HT1080 (cell line): Measurements from ENCODE around the gene SP8. TPM values are rescaled to one million over a fixed set of nuclear protein-coding genes. Genes with fewer than 3 reads are reported as not detected.

Source experiments
- DNase-seq: peaks from one replicate; pipeline ENCODE4 v3.0.0-alpha.2; 2015; ENCODE audit warnings: low read depth
- total RNA-seq: library from RNA; depleted of rRNA; stranded (reverse); fragments of >200 nt; shearing (Covaris generic); gene quantifications from 2 replicates; pipeline ENCODE4 v1.2.3, GENCODE V29; 2014

The SP8 gene
- total RNA-seq, 1 experiment from 2014 or later = not detected

DNA sequence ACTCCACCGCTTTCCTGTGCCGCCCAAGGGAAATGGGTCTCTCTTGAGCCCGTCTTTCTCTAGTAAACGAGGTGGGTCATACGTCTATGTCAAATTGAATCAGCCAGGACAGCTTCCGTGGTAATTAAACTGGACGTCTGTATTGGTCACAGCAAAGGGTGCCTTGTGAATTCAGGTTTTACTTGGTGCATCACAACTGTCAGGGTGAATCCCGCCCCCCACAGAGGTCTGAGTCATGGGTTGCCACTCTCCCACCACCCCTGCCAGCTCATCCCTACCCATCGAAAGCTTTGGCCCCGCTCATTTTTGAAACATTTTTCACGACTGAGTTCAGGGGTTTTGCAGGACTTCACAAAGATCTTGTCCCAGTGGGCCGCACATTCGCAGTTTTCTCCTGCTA, 8.0 kb upstream of the SP8 start:
- no peak for DNase-seq

DNA sequence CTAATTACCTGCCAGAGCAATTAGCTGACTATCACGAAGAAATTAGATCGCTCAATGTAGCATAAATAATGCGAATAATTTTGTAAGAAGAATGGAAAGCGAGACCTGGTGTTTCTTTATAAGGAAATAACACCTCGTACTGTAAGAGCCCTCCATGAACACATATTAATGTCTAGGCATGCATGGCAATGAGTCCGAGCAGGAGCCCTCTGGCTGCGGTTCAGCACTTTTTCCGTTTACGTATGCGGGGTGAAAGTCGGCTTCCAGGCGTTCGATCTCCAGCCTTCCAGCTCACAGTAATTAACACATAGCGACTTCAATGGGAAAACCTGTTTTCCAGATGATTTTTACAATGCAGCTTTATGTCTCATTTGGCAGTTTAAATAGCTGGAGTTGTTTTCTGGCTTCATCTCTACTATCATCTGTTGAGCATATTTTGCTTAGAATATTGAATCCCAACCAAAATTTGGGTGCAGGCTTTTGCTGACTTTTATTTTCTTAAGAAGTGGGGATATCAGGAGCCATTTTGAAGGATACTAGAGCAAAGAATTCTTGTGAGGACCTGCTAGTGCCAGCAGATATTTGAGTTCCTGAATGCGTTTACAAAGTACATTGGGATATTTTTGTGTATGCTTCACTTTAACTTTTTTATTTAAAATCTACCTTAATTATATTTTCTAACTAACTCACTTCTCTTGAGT, 7.2 kb upstream of the SP8 start:
- no peak for DNase-seq

DNA sequence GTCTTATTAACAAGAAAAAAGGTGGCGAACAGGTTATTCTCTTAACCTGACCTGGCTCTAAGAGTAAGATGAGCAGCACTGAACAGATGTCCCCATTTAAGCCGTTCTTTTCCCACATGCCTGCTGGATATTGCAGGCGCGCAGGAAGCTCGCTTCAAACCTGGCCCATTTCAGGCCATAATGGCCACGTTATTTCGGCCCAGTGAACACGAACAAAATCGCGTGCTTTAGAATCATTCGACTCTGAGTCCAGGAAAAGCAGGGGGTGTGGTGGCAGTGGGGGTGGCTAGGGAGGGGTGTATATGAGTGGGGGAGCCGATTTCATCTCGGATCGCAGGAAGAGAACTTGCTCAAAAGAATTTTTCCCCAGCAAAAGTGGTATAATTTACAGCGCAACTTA, 6.6 kb upstream of the SP8 start:
- no peak for DNase-seq

DNA sequence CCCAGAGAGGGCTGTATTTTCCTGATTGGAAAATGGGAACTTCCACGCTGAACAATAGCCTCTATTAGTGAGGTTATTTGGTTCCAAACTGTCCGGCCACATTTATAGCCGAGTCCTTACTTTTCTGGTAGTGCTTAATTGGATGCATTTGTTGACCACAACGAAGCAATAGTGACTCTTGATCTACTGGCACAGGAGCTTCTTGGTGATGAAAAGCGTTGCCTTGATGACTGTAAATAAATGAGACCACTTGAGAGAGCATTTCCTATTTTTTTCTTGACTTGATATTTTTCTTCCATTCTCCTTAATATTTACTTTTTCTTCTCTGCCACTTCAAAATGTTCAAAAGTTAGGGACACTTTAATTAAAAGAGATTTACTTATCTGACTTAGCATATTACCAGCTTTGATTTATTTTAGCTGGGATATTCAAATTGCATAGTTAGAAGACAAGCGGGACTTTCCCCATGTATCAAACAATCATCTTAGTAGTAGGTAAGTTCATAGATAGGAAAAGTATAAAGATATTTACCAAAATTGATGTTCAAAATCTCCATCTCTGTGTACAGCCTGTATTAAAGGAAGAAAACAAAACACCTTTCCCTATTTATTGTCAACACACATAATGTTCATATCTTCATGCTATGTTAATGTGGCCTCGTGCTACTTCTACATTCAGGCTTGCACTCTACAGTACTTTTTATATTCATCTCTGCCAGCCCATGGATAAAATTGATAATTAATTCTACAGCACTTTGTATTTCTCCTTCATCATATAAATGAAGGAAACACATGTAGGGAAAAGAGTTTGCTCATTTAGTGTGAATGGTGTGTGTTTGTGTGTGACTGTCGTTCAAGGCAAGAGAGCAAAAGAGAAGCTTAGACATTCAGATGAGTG, 5.1 kb upstream of the SP8 start:
- no peak for DNase-seq

DNA sequence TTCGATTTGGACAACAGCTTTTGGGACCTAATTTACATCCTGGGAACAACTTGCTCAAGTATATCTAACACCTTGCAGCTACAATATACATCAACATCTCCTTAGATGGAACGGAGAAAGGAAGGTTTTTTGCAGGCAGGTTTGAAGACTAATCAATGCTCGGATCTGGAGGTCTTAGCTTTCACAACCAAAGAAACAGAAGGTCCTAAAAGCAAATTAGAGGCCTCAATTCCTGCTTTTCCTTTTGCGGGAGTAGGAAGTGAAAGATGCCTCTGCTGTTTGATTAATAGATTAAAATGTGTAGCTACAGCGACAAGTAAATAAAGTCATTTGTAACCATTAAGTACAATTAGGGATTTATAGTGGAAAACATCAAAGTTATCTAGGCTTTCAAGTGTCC, 3.7 kb upstream of the SP8 start:
- DNase-seq = no peak

DNA sequence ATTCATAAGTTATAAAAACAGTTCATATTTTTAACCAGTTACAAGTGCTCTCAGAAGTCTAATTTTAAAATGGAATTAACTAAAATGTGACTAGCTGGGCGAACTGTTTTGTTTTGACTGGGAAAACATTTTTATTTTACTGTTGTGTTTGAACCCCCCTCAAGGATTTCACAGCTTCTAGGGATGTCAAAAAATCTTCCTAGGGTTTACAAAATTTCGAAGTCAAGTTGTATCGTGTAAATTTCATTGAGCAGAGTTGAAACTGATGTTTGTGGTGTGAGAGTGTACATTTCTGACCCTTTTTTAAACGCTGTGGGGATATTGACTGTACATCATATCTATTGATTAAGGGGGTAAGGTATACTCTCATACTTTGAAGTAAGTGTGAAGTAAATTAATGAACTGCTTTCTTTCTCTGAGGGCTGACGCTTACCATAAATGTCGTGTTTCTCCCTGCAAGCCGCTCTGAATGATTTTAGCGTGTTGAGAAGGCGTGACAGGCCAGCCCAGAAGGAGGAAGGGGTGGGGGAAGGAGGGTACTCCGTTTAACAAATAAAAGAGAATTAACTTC, 1.8 kb upstream of the SP8 start:
- DNase-seq = no peak

DNA sequence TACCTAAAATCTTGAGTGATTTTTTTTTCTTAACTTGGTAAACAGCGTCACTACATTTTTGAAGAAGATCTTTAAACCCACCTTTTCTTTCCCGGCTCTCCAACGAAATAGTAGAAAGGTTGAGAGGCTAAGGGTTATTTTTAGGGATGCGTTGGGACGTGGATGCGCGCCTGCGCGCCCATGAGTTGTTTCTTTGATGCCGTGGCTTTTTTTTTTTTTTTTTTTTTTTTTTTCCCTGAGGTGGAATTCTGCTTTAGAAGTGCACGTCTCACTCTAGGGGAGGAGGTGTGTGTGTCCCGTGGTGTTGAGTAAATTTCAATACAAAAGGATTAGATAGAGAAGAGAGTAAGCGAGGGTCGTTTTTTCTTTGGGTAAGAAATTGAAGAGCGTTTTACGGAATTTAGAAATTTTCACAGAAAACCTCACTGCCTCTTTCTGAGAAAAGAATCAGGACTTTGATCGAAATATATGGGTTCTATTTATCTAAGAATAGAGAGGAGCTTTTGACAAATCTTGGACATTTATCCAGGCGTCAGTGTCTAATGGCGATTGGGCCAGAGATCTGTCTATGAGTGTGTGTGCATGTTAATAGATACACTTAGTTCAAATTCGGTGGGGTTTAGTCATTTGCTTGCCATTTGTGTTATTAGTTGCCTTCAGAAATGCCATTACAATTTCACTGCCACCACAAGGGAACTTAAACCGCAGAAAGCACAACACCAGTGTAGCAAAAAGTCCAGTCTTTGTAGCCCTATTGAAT, 1.2 kb upstream of the SP8 start:
- DNase-seq = no peak

DNA sequence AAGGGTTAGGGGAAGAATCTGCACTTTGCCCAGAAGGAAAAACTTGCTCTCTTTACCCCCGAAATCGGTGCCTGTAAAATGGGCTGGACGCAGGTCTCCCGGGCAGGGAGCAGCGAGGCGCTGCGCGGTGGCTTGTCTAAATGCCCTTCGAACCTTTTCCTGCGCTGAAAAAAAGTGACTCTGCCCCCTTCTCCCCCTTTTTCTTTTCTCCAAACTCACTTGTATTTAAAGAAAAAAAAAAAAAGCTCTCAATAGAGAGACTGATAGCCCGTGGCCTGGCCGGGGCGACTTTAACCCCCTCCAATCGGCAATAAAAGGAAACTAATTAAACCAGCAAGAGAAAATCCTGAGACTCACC, 286 bp downstream of the SP8 start:
- no peak for DNase-seq

DNA sequence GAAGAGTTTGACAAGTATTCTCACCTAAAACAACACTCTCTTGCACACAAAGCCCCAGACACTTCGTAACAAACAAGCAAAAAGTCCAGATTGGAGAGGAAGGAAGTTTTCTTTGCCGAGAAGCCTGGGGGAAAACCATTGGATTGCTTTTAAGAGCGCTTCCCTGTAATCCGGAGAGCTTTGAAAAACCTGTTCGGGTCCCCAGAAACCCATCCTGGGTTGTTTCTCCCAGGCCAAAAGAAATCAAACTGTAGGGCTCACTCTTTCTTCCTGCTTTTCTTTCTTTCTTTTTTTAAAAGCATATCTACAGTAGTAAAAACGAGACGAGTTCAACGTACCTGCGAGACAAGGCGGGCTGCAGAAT, 655 bp downstream of the SP8 start:
- no peak for DNase-seq

DNA sequence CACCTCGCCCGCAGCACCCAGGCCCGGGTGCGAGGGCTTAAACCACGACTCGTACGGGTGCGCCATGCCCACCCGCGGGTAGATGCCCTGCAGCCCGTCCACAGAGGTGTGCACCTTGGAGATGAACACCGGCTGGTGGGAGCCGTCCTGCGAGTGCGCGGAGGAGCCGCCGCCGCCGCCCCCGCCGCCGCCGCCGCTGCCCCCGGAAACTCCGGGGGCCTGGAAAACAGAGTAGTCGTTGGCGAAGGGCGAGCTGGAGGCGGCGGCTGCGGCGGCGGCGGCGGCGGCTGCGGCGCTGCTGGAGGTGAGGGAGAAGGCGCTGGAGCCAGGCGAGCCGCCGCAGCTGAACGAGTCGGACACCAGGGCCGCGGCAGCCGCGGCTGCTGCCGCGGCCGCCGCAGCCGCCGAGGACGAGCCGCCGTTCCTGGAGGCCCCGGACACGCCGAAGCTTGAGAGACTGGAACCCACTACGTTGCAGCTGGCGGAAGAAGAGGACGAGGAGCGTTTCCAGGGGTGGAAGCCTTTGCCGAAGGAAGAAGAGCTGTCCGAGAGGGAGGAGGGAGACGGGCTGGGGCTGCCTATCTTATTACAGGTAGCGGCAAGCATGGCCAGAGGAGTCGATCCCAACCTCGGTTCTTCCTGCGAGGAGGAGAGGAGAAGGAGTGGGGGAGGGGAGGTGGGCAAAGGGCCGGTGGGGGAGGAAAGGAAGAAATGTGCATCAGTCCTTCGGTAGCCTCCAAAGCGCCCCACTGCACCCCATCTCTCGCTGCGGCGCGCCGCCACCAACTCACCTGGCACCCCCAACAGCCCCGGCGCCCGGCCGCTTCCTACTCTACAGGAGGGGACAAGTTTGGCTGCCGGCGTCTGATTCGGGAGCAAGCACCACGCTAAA, 1.3 kb downstream of the SP8 start:
- DNase-seq = no peak

DNA sequence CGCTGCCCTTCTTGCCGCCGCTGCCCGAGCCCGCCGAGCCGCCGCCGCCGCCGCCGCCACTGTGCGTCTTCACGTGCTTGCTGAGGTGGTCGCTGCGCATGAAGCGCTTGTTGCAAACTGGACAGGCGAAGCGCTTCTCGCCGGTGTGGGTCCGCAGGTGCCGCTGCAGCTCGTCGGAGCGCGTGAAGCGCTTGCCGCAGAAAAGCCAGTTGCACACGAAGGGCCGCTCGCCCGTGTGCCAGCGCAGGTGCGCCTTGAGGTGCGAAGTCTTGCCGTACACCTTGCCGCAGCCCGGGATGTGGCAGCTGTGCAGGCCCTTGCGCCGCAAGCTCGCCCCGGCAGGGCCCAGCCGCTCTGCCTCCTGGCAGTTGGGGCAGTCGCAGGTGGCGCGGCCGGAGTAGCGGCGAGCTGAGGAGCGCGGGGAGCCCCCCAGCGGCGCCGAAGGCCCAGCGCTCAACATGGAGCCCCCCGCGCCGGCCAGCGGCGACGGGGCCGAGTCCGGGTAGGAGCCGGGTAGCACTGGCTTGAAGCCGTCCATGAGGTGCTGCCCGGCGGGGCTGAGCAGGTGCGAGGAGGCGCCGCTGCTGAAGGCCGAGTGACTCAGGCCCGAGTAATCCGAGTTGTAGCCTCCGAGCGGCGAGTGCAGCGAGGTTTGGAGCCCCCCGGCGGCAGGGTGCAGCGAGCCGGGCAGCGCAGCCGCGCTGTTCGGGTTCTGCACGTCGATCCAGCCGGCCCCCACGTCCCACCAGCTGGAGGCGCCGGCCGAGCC, 2.1 kb downstream of the SP8 start:
- no peak for DNase-seq

DNA sequence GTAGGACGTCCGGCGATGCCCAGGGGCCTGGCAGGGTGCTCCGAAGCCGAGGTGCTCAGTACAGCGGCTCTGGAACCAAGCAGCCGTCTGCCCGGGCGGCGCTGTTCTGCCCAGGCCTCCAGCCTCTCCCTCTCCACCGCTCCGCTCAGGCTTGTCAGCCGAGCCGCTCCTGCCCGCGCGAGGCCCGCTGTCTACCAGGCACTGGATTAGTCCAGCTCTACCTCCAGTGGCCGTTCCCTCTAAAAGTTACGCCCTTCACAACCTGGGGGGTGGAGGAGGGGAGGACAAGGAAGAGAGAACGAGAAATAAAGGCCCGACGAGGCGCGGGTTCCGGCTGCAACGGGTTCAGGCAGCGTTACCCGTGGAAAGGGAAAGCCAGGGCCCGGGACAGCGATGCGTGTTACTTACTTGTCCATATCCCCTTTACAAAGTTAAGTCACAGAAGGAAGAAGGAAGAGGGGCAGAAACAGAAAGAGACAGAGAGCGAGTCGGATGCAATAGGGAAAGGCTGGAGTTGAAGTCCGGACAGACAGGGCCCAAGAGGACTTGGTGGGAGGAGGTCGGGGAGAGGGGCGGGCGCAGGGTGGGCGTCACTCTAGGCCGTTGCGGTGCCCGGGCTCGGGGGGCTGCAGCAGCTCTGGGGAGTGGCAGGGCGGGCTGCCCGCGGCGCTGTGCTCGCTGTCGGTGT, 2.8 kb downstream of the SP8 start:
- no peak for DNase-seq

DNA sequence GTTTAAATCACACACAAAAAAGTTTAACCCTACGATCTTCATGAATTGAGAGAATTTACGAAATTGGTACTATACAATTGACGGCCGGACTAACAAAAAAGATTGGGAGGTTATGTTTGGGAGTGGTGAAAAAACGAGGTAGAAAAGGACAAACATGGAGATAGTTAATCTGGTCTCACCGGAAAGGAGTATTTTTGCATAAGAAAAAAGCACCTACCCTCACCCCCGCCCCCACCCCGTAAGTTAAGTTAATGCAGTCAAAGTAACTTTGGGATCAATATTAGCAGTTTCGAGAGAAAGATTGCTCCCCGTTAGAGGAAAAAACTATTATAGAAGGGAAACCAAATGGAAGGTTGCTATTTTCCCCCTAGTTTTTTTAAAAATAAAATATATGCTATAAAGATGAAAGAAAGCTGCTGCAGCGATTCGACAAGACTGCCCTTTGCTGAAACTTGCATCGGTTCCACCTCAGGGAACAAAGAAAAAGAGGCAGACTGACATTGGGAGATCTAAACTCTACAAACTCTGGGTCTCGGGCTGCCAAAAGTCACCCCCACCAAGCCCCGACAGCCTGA, 3.5 kb downstream of the SP8 start:
- no peak for DNase-seq

DNA sequence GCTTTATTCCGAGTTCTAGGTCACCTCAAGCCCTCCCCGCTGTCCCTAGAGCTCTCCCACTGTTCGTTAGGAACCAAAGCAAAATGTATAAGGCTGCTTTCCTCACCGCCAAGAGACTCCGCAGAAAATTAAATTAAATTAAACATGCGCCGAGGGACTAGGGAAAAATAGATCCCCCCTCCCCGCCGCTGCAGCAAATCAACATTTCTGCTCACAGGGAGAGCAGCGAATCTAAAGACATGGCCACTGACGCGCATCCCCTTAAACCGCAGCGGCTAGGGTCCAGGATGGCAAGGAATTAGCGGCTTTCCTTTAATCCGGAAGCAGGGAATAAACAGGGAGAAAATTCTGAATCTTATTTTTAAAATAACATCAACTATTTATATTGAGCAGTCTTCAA, 7.6 kb downstream of the SP8 start:
- no peak for DNase-seq

DNA sequence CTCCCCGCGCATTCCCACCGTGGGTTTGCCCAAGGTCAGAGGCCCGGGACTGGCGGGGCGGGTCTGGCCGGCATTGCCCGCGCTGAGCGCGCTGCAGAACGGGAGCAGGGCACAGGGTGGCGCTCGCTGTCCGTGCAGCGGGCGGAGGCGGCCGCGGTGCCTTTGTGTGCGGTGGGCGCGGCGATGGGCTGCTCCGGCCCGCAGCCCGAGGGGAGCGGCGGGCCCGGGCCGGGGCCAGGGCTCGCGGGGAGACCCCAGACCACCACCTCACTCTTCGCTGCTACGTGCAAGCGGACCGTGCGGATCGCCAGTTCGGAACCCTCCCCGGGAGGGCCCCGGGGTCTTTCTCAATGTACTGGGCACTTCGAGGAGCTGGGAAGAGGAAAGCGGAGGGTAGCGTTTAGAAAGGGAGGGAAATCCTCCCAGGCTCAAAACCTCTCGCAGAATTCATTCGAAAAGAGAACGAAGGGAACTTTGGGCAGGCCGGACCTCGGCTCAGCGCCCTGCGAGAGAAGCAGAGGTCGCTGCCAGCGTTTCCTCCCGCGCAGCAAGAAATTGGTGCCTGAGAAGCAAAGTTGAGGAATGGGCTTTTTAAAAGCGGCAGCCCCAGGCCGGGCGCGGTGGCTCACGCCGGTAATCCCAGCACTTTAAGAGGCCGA, 8.5 kb downstream of the SP8 start:
- DNase-seq = no peak

DNA sequence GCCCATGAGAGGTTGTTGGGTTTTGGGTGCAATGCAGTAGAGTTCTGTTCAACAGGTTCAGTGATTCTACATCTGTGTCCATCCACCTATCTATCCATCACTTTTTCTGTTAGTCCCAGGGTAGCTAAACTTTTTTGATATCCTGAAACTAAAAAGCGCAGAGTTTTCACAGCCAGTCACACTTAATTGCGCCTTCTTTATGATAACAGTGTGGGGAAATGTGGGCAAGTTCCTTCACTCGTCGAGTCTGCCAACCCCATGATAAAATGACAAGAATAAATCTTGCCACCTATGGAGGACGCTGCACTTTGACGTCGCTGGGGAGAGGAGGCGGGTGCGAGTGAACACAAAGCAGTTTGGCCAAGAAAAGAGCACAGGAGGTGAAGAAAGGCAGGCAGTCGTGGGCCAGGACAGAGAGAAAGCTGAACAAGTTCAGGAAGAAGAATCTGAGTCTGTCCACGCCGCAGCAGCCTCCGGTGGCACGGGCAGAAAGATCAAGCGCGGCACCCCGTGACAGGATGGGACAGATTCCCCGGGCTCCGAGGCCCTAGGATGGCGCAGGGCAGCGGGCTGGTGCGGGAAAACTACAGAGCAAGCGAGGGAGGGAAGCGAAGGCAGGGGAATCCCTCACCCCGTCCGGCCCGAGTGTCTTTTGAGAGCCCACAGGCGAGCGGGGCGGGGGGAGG, 9.2 kb downstream of the SP8 start:
- no peak for DNase-seq

DNA sequence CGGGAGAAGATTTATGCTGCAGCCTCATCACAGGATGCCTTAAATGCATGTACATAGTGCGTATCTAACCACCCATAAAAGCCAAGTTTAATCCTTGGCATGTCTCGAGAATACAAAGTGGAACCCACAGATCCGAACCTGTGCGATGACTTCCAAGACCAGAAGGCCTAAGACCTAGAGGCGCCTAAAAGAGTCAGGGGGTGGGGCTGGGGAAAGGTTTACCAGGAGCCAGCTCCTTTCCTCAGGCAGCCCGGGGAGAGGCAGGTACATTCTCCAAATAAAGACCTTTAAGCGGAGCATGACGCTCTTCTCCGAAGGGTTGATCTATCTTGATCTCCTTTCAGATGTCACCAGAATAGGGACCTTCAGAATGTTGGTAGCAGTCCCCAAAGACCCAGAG, 9.7 kb downstream of the SP8 start:
- no peak for DNase-seq
